Nephron progenitor cell (in vitro differentiated cells): ENCODE data around the gene KLHL36.

Experiments used
- DNase-seq: peaks from one replicate; pipeline ENCODE4 v3.0.0; 2021
- H3K27ac Mint-ChIP-seq: 2 replicates; pipeline ENCODE4 v1.8.0; 2021; ENCODE audit warnings: mild to moderate bottlenecking, moderate library complexity, mixed read lengths
- H3K27me3 Mint-ChIP-seq: 2 replicates; pipeline ENCODE4 v1.8.0; 2021; ENCODE audit warnings: mild to moderate bottlenecking, low read depth, mixed read lengths; ENCODE audit not compliant: poor library complexity
- H3K36me3 Mint-ChIP-seq: 2 replicates; pipeline ENCODE4 v1.8.0; 2021; ENCODE audit warnings: low read depth, mixed read lengths
- H3K4me1 Mint-ChIP-seq: 2 replicates; pipeline ENCODE4 v1.8.0; 2021; ENCODE audit warnings: mixed read lengths
- H3K4me3 Mint-ChIP-seq: 2 replicates; pipeline ENCODE4 v1.8.0; 2021; ENCODE audit warnings: mild to moderate bottlenecking, moderate library complexity, mixed read lengths
- H3K9me3 Mint-ChIP-seq: 2 replicates; pipeline ENCODE4 v1.8.0; 2021; ENCODE audit warnings: mild to moderate bottlenecking, moderate library complexity, mixed read lengths
- TF ChIP-seq, protein P1 (sequence below): fragments of 200-600 bp; sonication (generic); IDR thresholded peaks from 2 replicates; pipeline ENCODE4 v1.5.0; 2021; ENCODE audit warnings: antibody characterized with exemption

KLHL36 gene

DNA sequence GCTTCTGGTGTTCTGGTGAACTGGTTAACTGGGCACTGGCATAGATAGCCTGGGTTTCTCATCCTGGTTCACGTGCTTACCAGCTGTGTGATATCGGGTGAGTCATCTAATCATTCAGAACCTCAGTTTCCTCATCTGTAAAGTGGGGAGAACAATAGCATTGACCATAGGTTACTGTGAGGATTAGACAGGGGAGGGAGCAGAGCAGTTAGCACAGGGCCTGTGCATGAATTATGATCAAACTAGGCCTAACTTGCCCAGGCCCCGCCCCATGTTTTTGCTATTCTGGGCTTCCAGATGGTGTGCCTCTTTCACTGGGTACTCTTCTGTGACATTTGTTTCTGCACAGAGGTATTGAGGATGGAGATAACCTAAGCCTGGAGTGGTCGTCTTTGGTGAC, 4.6 kb upstream of the KLHL36 start:
- Mint-ChIP-seq H3K36me3 (no peaks in the 10 kb centered on the region), H3K27ac (no peak overlapping the region), H3K4me3 (no peak overlapping the region), H3K9me3 (peaks cover 5% of the 10 kb centered on the region), H3K27me3 (peaks cover 44% of the 10 kb centered on the region), H3K4me1 (peaks cover 34% of the 10 kb centered on the region)
- TF ChIP-seq, protein P1, sequence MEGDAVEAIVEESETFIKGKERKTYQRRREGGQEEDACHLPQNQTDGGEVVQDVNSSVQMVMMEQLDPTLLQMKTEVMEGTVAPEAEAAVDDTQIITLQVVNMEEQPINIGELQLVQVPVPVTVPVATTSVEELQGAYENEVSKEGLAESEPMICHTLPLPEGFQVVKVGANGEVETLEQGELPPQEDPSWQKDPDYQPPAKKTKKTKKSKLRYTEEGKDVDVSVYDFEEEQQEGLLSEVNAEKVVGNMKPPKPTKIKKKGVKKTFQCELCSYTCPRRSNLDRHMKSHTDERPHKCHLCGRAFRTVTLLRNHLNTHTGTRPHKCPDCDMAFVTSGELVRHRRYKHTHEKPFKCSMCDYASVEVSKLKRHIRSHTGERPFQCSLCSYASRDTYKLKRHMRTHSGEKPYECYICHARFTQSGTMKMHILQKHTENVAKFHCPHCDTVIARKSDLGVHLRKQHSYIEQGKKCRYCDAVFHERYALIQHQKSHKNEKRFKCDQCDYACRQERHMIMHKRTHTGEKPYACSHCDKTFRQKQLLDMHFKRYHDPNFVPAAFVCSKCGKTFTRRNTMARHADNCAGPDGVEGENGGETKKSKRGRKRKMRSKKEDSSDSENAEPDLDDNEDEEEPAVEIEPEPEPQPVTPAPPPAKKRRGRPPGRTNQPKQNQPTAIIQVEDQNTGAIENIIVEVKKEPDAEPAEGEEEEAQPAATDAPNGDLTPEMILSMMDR, result no peak
- no peak for DNase-seq

DNA sequence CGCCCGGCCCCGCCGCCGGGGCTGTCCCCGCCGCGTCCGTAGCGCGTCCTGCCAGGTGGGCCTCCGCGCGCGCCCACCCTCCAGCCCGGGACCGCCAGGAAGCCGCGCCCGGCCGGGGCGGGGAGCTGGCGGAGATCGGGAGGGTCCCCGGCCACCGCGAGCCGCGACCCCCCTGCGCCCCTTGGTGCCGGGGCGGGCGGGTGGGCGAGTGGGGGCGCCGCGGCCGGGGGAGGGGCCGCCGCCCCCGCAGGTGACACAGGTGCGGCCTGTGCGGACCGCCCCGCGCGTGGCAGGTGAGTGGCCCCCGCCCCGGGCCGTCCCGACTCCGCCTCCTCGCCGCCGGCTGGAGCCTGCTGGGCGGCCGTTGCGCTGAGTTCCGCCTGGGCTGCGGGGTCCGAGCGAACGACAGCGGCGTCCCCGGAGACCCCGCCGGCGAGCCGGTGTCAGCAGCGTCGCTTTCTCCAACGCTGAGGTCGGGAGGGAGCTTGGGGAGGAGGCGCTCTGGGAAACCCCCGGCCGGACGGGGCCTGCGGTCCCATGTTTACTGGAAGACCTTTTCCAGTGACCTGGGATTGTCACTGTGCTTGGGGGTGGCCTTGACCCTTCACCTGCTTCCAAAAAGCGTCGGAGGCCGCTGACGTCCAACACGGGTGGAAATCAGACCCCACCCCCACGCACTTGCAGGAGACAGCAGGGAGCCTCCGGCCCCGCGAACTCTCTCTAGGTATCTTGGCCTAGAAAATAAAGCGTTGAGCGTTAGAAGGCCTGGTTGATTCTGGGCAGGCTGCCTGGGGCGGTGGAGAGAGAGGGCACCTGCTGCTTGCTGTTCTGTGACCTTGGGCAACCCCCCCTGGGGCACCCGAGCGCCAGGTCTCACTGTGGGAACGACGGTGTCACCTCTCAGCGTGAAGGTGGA, 542 bp downstream of the KLHL36 start:
- Mint-ChIP-seq H3K27me3 (peaks cover 59% of the 10 kb centered on the region), H3K4me3 (peak overlapping the region; percentile 78), H3K27ac (no peak overlapping the region), H3K4me1 (peaks cover 6% of the 10 kb centered on the region), H3K36me3 (no peaks in the 10 kb centered on the region), H3K9me3 (peaks cover 4% of the 10 kb centered on the region)
- TF ChIP-seq, protein P1, result no peak
- peak; percentile 68 for DNase-seq

GRCh38 chr16:84649511-84649861, 1.2 kb downstream of the KLHL36 start:
- Mint-ChIP-seq H3K4me3 (peak overlapping the region; percentile 78), H3K36me3 (no peaks in the 10 kb centered on the region), H3K27me3 (peaks cover 59% of the 10 kb centered on the region), H3K4me1 (peaks cover 6% of the 10 kb centered on the region), H3K9me3 (peaks cover 4% of the 10 kb centered on the region), H3K27ac (no peak overlapping the region)
- TF ChIP-seq, protein P1, result no peak
- DNase-seq, result no peak

DNA sequence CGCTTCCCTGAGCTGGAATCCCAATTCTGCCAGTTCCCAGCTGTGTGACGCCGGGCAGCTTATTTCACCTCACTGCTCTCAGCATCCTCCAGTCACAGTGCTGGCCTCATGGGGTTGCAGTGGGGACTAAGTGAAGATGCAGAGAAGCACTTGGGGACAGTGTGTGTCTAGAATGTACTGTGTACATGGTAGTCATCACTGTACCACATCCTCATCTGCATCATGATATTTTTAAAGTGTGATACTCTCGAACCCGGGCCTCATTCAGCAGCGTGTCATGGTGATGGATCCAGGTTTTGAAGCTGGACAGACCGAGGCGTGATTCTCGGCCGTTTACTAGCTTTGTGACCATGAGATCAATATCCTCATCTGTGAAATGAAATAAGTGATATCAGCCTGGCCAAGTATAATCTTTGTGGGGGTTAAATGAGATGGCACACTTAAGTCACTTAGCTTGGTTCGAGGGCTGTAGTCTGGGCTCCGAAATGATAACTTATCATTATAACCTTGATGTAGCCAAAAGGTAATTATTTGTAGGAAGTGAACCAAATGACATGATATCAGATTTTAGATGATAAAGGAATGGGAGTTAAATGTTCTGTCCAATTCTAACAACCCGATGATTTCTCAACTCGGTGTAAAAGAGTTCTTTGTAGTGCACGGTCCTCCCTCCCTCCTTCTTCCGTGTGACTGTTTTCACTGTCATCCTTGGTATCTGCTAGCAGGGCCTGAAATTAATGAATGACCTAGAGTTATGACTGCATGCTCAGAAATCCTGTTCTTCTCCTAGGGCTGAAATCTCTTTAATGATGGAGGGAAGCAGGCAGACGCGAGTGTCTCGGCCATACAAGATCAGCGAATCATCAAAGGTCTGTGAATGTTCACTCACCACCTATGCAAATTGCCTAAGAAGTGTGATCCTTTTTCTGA, 2.0 kb downstream of the KLHL36 start:
- DNase-seq, result no peak
- TF ChIP-seq, protein P1, result no peak
- no peak overlapping the region for H3K27ac Mint-ChIP-seq
- H3K36me3 Mint-ChIP-seq, result no peaks in the 10 kb centered on the region
- peak overlapping the region; percentile 14 for H3K4me3 Mint-ChIP-seq
- peaks cover 55% of the 10 kb centered on the region for H3K27me3 Mint-ChIP-seq
- H3K4me1 Mint-ChIP-seq, result peaks cover 6% of the 10 kb centered on the region
- H3K9me3 Mint-ChIP-seq, result peaks cover 4% of the 10 kb centered on the region

DNA sequence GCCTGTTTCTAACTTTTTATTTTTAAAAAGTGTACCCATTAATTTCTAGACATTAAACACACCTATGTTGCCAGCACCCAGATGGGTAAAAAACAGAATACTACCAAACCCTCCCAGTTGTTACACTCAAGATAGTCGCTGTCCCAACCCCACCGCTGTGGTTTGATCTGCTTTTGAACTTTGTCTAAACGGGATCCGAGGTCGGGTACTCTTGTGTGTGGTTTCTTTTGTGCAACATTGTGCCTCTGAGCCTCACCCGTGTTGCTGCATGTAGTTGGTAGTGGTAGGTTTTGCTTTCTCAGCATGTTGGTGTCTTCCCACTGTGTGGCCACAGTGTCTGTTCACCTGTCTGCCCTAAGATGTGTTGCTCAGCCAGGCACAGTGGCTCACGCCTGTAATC, 4.3 kb downstream of the KLHL36 start:
- Mint-ChIP-seq H3K27me3 (peaks cover 34% of the 10 kb centered on the region), H3K4me1 (peaks cover 5% of the 10 kb centered on the region), H3K4me3 (no peak overlapping the region), H3K9me3 (no peaks in the 10 kb centered on the region), H3K36me3 (peaks cover 3% of the 10 kb centered on the region), H3K27ac (no peak overlapping the region)
- DNase-seq, result no peak
- TF ChIP-seq, protein P1, result no peak
